HG02973 (cell line): ENCODE measurements around the gene LRIT2.
"Not testable (repeated sequence)": the region's sequence is repeated elsewhere in the genome, so short reads cannot be mapped to it uniquely, and the experiment has no call there.

ENCODE experiments used
- ATAC-seq: cut with Tn5 transposase; IDR thresholded peaks from one replicate; pipeline ENCODE4 v1.9.1; 2021; ENCODE audit warnings: moderate library complexity; ENCODE audit not compliant: unreplicated experiment

The LRIT2 gene

GRCh38 chr10:84188815-84189214 lies 36.5 kb downstream of the LRIT2 start:
- ATAC-seq = no peak

GRCh38 chr10:84185526-84186175 lies 39.7 kb downstream of the LRIT2 start:
- ATAC-seq = no peak

- no peak for ATAC-seq
These were observed 40.8 kb downstream of the LRIT2 start for GRCh38 chr10:84184517-84184916.

GRCh38 chr10:84181631-84182030 lies 43.7 kb downstream of the LRIT2 start:
- no peak for ATAC-seq

GRCh38 chr10:84180386-84180785 lies 45.0 kb downstream of the LRIT2 start:
- not testable (repeated sequence) for ATAC-seq

- peak; percentile 92 for ATAC-seq
These were observed 46.2 kb downstream of the LRIT2 start for GRCh38 chr10:84179059-84179710.

GRCh38 chr10:84178160-84178609 lies 47.2 kb downstream of the LRIT2 start:
- ATAC-seq = no peak

- no peak for ATAC-seq
These were observed 47.7 kb downstream of the LRIT2 start for GRCh38 chr10:84177541-84178141.

- ATAC-seq = no peak
These were observed 48.4 kb downstream of the LRIT2 start for GRCh38 chr10:84176836-84177474.

- ATAC-seq = no peak
These were observed 49.0 kb downstream of the LRIT2 start for GRCh38 chr10:84176351-84176750.

GRCh38 chr10:84175436-84175835 lies 49.9 kb downstream of the LRIT2 start:
- ATAC-seq = no peak

- ATAC-seq = no peak
These were observed 51.8 kb downstream of the LRIT2 start, which contains the start of gene GPR15LG for GRCh38 chr10:84173501-84173929. TSS of gene GPR15LG (plus strand) at chr10:84173801. CDS start at chr10:84173852, 51 bp downstream.

GRCh38 chr10:84172467-84173356 lies 52.6 kb downstream of the LRIT2 start:
- ATAC-seq = peak; percentile 37

- peak; percentile 39 for ATAC-seq
These were observed 53.5 kb downstream of the LRIT2 start for GRCh38 chr10:84171700-84172466.

- ATAC-seq = not testable (repeated sequence)
These were observed 54.1 kb downstream of the LRIT2 start for GRCh38 chr10:84171237-84171636.
